Endothelial cell of umbilical vein (primary cell): ENCODE data around the gene BSPRY.

Experiments
- CTCF ChIP-seq, 2 donors: IDR thresholded peaks; 1 replicate in 1 of 2; 2 replicates in 1 of 2; pipeline ENCODE4 v1.5.1; 2011; ENCODE audit warnings: low read length in 2 of 2, mild to moderate bottlenecking in 2 of 2, moderate library complexity in 2 of 2, control low read depth in 1 of 2, inconsistent platforms in 1 of 2, low read depth in 1 of 2; ENCODE audit not compliant: insufficient read depth in 1 of 2; ENCODE audit errors: extremely low read depth in 1 of 2
- EZH2 ChIP-seq: IDR thresholded peaks from 2 replicates; pipeline ENCODE4 v1.6.1; 2012; ENCODE audit warnings: borderline replicate concordance, low read depth, mild to moderate bottlenecking, moderate library complexity, low read length, inconsistent platforms; ENCODE audit not compliant: severe bottlenecking
- FOS ChIP-seq: IDR thresholded peaks from 2 replicates; pipeline ENCODE4 v1.6.1; 2011; ENCODE audit warnings: mild to moderate bottlenecking, low read length, moderate library complexity, borderline replicate concordance; ENCODE audit not compliant: insufficient read depth
- GATA2 ChIP-seq: IDR thresholded peaks from 2 replicates; pipeline ENCODE4 v1.7.0; 2011; ENCODE audit warnings: low read depth, mild to moderate bottlenecking, moderate library complexity, mixed read lengths, low read length; ENCODE audit not compliant: insufficient read length, insufficient read depth
- JUN ChIP-seq: IDR thresholded peaks from 2 replicates; pipeline ENCODE4 v1.6.1; 2011; ENCODE audit warnings: borderline replicate concordance, low read depth; ENCODE audit not compliant: insufficient read length, insufficient read depth
- MAX ChIP-seq: IDR thresholded peaks from 2 replicates; pipeline ENCODE4 v1.6.1; 2011; ENCODE audit not compliant: insufficient read depth, insufficient read length
- POLR2A ChIP-seq: IDR thresholded peaks from 2 replicates; pipeline ENCODE4 v1.6.1; 2012; ENCODE audit warnings: low read depth, mild to moderate bottlenecking, control low read depth, low read length
- POLR2AphosphoS5 ChIP-seq: IDR thresholded peaks from 2 replicates; pipeline ENCODE4 v1.6.1; 2012; ENCODE audit warnings: low read depth, mild to moderate bottlenecking, control low read depth, low read length, moderate library complexity; ENCODE audit not compliant: insufficient read depth

GRCh38 chr9:113320051-113320450 is 29.3 kb upstream of the BSPRY start:
- no peak for TF ChIP-seq POLR2AphosphoS5
- no peak for TF ChIP-seq CTCF (IDR thresholded peaks at IDR 0.05; ENCODE audit: extremely low read depth in 1 of 2, insufficient read depth in 1 of 2, low read depth in 1 of 2, low read length in 2 of 2)
- no peak for TF ChIP-seq EZH2
- no peak for TF ChIP-seq JUN
- TF ChIP-seq POLR2A, result no peak
- TF ChIP-seq MAX, result no peak
- no peak for TF ChIP-seq GATA2
- no peak for TF ChIP-seq FOS
